PFSK-1 (cell line): ENCODE measurements around the gene CEP68.

Experiments
- SIN3A ChIP-seq: IDR thresholded peaks from 2 replicates; pipeline ENCODE4 v1.6.1; 2012; ENCODE audit warnings: mild to moderate bottlenecking, low read length, moderate library complexity, borderline replicate concordance; ENCODE audit not compliant: insufficient read depth
- TAF1 ChIP-seq: IDR thresholded peaks from 2 replicates; pipeline ENCODE4 v1.6.1; 2012; ENCODE audit warnings: low read length, control low read depth, borderline replicate concordance; ENCODE audit not compliant: insufficient read depth

GRCh38 chr2:65062843-65063825, 6.9 kb downstream of the CEP68 start:
- TF ChIP-seq SIN3A, result no peak
- TF ChIP-seq TAF1, result no peak
